AG08395 (cell line): ENCODE results near the gene METTL22.
A peak's percentile ranks its signal among the peaks of the same experiment; 100 is the strongest.

Experiments
- DNase-seq: peaks from one replicate; pipeline ENCODE4 v3.0.0; 2012; ENCODE audit warnings: mixed read lengths, low spot score

METTL22 gene

DNA sequence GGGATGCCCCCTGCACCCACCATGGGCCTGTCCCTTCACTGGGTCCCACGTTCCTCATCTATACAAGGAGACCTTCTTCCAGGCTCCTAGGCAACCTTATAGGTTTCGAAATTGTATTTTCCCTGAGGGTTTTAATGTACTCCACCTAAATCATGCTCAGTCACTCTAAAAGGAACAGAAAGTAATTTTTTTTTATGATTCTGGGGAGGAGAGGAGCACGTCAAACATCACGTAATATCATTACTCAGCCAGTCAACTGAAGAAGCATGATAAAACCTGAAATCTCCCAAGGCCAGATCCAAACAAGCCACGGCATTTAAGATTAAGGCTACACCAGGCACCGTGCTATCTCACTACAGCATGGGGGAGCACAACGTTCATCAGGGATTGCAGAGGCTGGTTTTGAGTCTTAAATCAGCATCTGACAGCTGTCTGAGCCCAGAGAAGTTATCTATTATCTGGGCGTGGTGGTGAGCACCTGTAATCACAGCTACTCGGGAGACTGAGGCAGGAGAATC is 27.3 kb upstream of the METTL22 start:
- DNase-seq = no peak

DNA sequence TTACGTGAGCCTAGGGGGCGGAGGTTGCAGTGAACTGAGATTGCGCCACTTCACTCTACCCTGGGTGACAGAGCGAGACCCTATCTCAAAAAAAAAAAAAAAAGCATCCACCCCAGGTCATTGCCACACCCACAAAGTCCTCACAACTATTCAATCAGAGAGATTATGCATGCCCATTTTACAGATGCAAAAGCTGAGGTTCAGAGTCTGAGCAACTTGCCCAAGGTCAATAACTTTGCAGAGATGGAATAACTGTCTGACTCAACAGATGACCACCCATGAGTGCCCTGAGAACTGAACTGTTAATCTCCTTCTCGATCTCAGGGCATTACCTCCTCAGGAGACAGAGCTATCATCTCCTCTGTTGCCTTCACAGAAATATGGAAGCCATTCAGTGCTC is 25.7 kb upstream of the METTL22 start:
- DNase-seq = no peak

DNA sequence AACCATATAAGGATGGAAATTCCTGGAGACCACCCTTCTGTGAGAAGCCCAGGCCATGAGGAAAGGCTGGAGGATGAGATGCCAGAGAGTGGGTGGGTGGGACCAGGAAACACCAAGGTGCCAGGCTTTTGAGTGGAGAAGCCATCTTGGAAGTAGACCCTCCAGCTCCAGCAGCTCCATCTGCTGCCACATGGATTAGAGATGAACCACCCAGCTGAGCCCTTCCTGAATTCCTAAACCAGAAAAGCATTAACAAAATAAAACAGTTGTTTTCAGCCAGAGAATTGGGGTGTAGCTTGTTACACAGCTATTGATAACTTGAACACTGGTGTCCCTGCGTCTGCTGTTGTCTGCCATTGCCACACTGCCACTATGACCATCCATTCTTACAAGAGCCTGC is 24.9 kb upstream of the METTL22 start:
- no peak for DNase-seq

DNA sequence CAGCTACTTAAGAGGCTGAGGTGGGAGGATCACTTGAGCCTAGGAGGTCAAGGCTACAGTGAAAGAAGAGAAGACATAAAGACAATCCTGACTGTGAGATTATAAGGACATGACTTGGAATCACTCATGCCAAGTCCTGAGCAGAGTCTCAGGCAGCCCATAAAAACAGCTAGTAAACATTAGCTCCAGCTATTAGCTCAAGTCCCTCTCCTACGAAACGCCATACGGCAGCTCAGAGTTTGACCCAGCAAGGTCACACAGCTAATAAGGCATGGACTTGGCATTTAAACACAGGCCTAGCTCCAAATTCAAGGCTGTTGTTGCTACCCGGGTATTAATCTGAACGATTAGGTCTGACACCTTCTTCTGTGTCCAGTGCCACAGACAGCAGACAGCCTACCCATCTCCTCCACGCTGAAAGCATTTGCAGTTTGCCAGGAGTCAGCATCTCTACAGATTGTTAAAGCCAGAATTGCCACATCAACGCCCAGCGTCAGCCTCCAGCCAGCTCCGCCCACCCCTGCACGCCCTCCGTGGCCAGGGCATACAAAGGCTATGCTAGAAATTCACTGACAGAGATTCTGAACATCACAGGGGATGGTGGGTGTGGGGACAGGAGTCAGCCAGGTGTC is 21.2 kb upstream of the METTL22 start:
- no peak for DNase-seq

DNA sequence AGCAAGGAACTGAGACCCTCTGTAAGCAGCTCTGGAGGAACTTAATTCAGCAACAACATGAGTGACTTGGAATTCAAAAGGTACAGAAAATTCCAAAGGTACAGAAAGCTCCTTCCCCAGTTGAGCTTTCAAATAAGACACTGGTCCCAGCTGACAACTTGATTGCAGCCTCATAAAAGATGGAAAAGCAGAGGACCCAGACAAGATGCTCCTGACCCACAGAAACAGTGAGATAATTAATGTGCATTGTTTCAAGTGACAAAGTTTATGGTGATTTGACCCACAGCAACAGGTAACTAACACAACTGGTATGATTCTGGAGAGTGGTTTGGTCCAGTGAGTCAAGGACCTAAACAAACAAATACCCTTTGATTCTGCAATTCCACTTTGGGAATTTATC is 15.9 kb upstream of the METTL22 start:
- DNase-seq = no peak

DNA sequence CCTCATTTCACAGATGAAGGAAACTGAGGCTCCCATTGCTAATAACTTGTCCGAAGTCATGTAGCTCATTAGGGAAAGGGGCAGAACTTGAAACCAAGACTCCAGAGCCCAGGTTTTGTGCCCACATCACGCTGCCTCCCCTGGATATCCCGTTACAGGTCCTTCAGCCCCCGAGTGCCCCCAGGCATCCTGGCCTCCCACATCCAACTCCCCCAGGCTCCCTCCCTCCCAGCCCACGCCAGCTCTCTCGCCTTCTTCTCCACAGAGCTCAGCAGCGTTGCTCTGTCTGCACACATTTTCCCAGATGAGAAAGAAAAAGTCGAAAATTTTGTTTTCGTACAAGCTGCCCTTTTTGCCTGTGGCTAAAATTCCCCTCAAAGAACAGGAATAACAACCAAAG is 14.3 kb upstream of the METTL22 start:
- no peak for DNase-seq

DNA sequence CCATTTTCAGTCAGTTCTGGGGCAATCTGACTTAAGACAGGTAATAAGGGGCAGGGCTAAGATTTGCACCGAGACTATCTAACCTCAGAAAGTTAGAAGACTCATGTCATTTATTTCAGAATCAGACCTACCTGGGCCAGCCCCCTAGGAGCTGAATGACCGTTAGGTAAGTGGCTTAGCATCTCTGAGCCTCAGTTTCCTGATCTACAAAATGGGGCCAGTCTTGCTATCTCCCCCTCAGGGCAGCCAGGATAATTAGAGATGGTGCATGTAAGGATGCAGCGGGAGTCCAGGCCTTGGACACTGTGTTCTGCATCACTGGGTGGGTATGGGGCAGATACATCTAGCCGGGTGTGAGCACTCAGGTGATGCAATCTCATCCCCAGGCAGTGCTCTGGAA is 10.4 kb upstream of the METTL22 start:
- DNase-seq = no peak

DNA sequence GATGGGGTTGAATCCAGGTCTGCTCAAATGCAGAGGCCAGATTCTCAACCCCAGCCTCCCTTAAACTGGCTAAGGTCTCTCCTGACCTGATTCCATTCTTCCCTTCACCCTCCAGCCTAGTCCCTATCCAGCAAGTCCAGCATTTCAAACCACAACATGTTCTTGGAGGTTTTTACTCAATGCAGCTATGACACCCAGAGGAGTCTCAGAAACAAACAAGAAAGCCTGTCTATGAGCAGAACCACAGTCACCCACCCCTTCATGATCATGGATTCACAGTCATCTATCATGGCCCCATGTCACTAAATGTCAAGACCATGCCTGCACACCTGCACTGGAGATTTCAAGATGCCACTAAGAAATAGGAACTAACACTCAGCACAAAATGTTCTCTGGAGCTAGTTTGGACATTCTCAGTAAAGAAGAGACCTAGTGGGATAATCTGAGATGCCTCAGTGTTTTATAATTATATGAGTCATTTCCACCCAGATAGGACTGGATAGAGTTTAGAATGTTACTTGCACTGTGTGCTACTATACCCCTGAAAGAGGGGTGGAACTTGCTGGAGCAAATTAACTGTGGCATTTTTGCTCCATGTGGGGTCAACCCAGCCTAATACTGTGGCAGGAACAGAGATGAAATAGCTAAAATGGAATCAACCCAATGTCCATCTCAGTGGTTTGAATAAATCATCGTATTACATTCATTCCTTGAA is 9.5 kb upstream of the METTL22 start:
- peak; percentile 27 for DNase-seq

DNA sequence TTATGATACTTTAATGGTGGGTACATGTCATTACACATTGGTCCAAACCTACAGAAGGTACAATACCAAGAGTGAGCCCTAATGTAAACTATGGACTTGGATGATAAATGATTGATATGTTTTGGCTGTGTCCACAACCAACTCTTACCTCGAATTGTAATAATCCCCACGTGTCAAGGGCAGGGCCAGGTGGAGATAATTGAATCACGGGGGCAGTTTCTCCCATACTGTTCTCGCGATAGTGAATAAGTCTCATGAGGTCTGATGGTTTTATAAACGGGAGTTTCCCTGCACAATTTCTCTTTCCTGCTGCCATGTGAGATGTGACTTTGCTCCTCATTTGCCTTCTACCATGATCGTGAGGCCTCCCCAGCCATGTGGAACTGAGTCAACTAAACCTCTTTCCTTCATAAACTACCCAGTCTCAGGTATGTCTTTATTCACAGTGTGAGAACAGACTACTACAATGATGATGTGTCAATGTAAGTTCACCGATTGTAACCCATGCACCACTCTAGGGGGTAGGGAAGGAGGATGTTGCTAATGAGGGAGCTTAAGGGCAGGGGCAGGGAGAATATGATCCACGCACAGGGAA is 7.0 kb upstream of the METTL22 start:
- DNase-seq = no peak

DNA sequence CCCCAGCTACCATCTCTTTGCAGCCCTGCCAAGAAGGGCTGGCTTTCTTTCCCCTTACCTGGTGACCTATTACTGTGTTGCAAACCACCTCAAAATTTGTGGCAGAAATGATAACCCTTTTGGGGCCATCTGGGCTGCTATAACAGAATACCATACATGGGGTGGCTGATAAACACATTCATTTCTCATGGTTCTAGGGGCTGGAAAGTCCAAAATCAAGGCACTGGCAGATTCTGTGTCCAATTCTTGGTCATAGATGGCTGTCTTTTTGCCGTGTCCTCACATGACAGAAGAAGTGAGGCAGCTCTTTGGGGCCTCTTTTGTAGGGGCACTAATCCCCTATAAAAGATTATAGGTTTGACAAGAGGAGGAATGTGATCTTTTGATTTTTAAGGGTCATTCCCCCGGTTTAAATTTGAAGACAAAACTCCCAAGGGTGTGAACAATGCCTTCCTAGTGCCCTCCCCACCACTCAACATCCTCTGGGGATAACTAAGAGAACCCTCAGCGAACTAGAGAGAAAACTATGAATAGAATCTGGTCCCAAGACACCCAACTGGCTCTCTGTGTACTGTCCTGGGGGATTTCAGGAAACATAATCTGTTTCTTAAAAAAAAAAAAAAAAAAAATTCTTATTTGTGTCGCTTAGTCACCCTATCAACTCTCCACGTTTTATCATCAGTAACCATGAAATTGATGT is 1.7 kb upstream of the METTL22 start:
- DNase-seq = no peak

DNA sequence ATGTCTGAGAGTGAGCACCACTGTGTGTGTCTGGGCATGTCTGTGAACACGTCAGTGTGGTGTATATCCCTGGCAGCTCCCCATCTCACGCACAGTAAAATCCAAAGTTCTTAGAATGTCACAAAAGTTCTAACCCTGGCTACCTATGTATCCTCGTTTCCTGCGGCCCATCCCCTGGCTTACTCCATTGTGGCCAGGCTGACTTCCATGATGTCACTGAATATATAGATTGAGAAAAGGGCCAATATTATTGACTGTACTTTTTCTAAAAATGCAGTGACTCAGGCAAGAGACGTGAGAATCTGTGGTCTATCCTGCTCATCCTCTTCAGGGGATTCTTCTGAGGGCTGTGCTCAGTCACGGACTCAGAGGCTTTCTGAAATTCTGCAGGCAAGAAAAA is 963 bp upstream of the METTL22 start:
- DNase-seq = no peak

DNA sequence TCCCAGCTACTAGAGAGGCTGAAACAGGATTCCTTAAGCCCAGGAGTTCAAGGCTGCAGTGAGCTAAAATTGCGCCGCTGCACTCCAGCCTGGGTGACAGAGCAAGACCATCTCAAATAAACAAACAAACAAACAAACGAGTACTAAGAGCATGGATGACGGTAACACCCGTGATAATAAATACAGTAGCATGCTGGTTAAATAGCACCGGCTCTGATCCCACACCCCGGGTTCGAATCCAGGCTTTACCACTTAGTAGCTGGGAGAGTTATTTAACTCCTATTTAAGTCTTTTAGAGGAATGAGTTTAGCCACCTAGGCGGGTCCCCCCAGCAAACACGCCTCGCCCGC is 301 bp upstream of the METTL22 start:
- DNase-seq = no peak

DNA sequence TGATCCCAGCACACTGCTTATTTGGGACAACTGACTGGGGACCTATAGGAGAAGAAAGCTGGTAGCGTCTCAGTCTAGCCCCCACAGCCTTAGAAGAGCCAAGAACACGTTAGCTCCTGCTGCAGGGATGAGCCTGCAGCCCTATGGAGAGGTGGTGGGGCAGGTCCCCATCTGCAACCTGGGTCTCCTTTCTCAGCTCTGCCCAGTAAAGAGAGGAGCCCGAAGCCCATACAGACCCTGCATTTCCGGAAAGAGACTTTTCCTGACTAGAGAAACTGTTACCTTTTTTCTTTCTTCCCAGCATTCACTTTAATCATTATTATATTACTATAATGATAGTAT is 788 bp downstream of the METTL22 start:
- DNase-seq = no peak

DNA sequence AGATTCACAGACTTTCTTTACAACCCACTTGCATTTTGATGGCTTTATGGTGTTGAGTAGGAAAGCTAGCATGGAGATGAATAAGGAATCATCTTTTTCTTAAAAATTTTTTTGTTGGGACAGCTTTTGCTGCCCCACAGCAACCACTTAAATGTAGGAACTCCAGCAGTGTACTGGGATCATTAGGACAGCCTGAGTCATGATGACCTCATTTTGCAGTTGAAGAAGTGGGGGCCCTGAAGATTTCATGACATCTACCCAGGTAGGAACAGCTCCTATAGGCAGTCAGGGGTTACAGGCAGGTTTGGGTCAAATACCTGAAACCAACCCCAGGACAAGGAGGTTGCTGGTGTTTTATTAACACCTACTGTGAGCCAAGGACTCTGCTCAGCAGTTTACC is 2.1 kb downstream of the METTL22 start:
- DNase-seq = peak; percentile 55

DNA sequence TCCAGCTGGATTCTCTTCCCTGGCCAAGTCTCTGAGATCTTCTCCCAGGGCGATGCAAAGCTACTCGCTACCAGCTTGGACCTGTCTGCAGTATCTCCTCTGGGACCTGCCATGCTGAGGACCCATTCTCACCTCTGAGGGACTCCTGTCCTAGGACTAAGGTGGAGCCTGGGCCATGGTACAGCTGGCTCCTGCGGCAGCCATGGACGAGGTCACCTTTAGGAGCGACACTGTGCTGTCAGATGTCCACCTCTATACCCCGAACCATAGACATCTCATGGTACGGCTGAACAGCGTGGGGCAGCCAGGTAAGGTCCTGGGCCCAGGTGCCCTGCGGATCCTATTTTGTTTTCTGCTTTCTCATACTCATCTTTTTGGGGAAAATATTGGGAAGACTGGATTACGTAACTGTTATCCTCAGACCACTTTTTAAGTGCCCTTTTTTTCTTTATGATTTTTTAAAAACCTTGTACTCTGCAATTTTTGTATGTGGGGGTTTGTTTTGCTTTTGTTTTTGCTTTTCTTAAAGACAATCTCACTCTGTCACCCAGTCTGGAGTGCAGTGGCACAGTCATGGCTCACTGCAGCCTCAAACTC is 4.1 kb downstream of the METTL22 start:
- DNase-seq = no peak

DNA sequence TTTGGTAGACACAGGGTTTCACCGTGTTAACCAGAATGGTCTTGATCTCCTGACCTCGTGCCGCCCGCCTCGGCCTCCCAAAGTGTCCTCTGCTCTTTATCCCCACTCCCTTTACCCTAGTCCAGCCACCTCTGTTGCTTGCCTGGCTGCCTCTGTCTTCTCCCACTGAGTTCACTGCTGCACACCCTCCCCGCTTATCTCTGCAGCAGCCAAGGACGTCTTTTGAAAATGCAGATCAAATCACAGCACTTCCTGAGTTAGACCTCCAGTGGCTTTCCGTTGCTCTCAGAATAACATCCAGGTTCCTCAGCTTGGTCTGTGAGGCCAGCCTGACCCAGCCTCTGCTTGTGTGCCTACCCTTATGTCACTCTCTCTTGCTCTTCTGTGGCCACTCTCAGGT is 5.4 kb downstream of the METTL22 start:
- DNase-seq = no peak

DNA sequence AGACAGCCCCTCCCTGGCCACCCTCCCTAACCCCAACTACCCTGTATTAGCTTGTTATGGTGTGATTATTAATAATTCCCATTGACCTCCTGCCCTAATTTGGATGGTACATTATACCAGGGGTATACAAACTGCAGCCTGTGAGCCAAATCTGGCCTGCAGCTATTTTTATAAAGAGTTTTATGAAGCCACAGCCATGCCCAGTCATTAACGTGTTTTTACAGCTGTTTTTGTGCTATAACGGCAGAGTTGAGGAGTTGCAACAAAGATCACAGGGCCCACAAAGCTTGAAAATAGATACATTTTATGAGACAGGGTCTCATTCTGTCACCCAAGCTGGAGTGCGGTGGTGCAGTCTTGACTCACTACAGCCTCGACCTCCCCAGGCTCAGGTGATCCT is 6.0 kb downstream of the METTL22 start:
- DNase-seq = no peak

DNA sequence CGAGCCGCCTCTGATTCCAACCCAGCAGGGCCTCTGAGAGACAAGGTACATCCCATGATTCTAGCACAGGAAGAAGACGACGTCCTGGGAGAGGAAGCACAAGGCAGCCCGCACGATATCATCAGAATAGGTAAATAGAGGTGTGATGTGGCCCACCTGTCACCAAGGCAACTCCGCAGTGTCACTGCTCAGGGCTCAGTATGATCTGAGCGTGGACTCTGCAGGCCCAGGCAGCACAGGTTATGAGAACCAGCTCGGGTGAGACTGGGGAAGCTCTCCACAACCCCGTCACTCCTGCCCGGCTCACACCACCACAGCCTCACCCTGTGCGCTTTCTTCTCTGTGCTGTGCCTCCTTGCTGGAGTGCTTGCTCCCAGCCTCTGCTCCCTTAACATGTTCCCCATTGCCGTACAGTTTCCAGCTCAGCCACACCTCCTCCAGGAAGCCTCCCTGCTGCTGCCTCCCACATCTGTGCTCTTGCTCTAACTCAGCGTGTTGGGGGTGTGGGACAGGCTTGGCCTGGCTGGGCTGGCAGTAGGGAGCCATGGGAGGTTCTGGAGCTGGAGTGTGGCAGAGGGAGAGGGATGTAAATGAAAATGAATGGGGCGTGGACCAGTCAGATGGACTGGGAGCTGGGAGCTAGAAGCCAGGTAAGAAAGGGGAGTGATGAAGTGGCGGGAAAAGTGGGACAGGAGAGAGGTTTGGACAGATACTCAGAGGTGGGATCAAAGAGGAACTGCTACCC is 7.7 kb downstream of the METTL22 start:
- no peak for DNase-seq

DNA sequence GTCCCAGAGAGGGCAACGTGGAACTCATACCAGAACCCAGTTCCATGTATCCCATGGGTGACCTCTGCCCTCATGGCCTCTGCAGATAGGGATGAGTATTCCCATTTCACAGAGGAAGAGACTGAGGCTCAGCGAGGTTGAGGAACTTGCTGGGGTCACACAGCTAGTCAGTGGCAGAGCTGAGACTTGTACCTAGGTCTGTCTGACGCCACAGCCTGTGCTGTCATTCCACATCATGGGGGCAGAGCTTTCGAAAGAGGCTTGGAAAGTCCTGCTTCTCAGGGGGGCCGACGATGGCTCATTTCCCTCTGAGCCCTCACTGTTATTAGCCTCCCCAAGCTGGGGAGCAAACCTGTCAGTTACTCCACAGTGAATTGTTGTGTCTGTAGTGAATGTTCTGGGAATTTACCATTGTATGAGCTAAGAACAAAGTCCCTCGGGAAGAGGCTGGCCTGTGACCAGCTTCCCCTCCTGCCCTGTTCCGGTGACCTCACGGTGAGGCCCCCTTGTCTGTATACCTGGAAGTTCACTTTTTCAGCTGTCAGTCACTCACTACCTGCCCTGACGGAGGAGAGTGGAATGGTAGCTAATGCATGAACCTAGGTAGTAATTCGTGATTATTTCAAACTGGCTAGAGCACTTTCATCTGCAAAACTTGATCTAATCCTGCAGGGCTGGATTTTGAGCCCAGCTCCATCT is 8.9 kb downstream of the METTL22 start:
- no peak for DNase-seq

DNA sequence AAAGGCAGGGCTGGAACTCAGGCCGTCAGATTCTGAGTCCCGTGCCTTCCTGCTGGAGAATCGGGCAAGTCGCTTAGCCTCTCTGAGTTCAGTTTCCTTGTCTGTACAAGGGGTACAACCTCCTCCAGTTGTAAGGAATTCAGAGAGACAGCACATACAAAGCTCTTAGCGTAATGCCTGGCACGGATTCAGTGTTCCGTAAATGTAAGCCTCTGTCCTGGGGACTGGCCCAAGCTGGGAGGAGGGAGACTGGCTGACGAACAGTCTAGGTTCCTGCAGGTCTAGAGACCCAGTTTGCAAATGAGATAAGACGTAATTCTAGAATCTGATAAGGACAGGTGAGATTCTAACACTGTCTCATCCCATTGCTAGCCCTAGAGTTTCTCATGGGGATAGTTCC is 9.9 kb downstream of the METTL22 start:
- DNase-seq = no peak

DNA sequence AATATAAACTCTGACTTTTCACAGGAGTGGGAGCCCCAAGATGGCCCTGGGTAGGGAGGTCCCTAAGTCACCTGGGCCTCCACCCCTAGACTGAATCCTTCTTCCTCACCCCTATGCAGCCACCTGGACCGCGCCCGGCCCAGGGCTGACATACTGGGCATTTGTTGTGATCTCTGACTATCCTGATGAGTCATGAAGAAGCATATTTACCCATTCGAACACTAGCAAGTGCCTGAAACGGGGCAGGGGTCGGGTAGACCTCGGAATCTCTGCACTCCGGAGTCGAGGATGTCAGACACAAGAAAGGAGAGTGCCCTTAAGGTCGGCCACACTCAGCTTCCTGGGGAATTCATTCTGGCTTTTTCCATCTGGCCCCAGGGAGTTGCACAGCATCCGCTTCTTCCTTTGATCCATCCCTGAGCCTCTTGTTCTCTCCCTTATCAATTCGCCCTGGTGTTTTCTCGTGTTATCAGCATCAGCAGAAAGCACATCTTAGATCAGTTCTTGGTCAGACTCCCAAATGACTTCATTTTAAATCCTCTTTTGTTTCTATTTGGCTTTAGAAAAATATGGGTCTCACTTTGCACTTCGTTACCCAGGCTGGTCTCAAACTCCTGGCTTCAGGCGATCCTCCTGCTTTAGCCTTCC is 10.4 kb downstream of the METTL22 start:
- DNase-seq = no peak
